Subcutaneous adipose tissue (tissue), 4 donors: ENCODE results near the gene MPND. TPM values are rescaled to one million over a fixed set of nuclear protein-coding genes. Genes with fewer than 3 reads are reported as not detected.

Source experiments
- CTCF ChIP-seq: fragments of 450-650 bp; IDR thresholded peaks from one replicate; pipeline ENCODE4 v1.5.1; 2016; ENCODE audit warnings: low read depth, mild to moderate bottlenecking, control low read depth, antibody characterized with exemption, moderate library complexity
- total RNA-seq, 4 donors: library from RNA; depleted of rRNA; stranded (reverse); fragments of >200 nt; gene quantifications; one replicate each; pipeline ENCODE4 v1.1.0, GENCODE V29; 2016

MPND gene
- total RNA-seq, 4 donors from 2014 or later, result 3.8 to 13.2 (median 8.4) TPM

- TF ChIP-seq CTCF, result no peak
Observed at GRCh38 chr19:4369888-4370260, 26.5 kb downstream of the MPND start.

GRCh38 chr19:4370418-4371041 is 27.2 kb downstream of the MPND start:
- no peak for TF ChIP-seq CTCF

- no peak for TF ChIP-seq CTCF
Observed at GRCh38 chr19:4371247-4372164, 28.1 kb downstream of the MPND start.

- TF ChIP-seq CTCF, result no peak
Observed at GRCh38 chr19:4372165-4373012, 29.0 kb downstream of the MPND start.

- TF ChIP-seq CTCF, result no peak
Observed at GRCh38 chr19:4373013-4373367, 29.6 kb downstream of the MPND start.

GRCh38 chr19:4373601-4374497 is 30.5 kb downstream of the MPND start:
- TF ChIP-seq CTCF, result no peak
